Esophagus mucosa (tissue), 1 donor: ENCODE results near the gene MCCC1. TPM values are rescaled to one million over a fixed set of nuclear protein-coding genes. Genes with fewer than 3 reads are reported as not detected.
"Not testable (repeated sequence)": the region's sequence is repeated elsewhere in the genome, so short reads cannot be mapped to it uniquely, and the experiment has no call there.

ENCODE experiments used
- ATAC-seq: fragments of 200-7000 bp; cut with Tn5 transposase; one replicate; pipeline ENCODE4 v1.9.1; 2020
- total RNA-seq: library from RNA; stranded (reverse); gene quantifications from one replicate; pipeline ENCODE4 v1.2.4, GENCODE V29; 2023
- donor health status: DM: yes; HTN: yes; CAD: no.

Gene MCCC1
- total RNA-seq, 1 donor from 2014 or later: 29.0 TPM

GRCh38 chr3:183044547-183045229, 54.6 kb downstream of the MCCC1 start:
- no peak for ATAC-seq

- no peak for ATAC-seq
Measured at GRCh38 chr3:183038757-183039156, 60.5 kb downstream of the MCCC1 start.

- ATAC-seq: no peak
Measured at GRCh38 chr3:183038221-183038620, 61.1 kb downstream of the MCCC1 start.

GRCh38 chr3:183033746-183034145, 65.5 kb downstream of the MCCC1 start:
- ATAC-seq: no peak

GRCh38 chr3:183032880-183033555, 66.3 kb downstream of the MCCC1 start:
- ATAC-seq: no peak

GRCh38 chr3:183031826-183032225, 67.5 kb downstream of the MCCC1 start:
- ATAC-seq: no peak

- no peak for ATAC-seq
Measured at GRCh38 chr3:183028416-183028815, 70.9 kb downstream of the MCCC1 start.

- no peak for ATAC-seq
Measured at GRCh38 chr3:183027276-183027675, 72.0 kb downstream of the MCCC1 start.

GRCh38 chr3:183022936-183023516, 76.3 kb downstream of the MCCC1 start:
- ATAC-seq: no peak

GRCh38 chr3:183018421-183019192, 80.7 kb downstream of the MCCC1 start:
- no peak for ATAC-seq

GRCh38 chr3:183015185-183015584, 84.1 kb downstream of the MCCC1 start:
- no peak for ATAC-seq

GRCh38 chr3:183013856-183014255, 85.4 kb downstream of the MCCC1 start:
- no peak for ATAC-seq

GRCh38 chr3:183013074-183013473, 86.2 kb downstream of the MCCC1 start:
- ATAC-seq: no peak

- no peak for ATAC-seq
Measured at GRCh38 chr3:183008800-183009199, 90.5 kb downstream of the MCCC1 start.

GRCh38 chr3:183008303-183008702, 91.0 kb downstream of the MCCC1 start:
- no peak for ATAC-seq

GRCh38 chr3:183006396-183007002, 92.8 kb downstream of the MCCC1 start:
- no peak for ATAC-seq

- no peak for ATAC-seq
Measured at GRCh38 chr3:182999767-183000166, 99.5 kb downstream of the MCCC1 start.

- ATAC-seq: not testable (repeated sequence)
Measured at GRCh38 chr3:182993486-182994201, 105.7 kb downstream of the MCCC1 start.

GRCh38 chr3:182989566-182989965, 109.7 kb downstream of the MCCC1 start:
- peak; percentile 94 for ATAC-seq

GRCh38 chr3:182986021-182986420, 113.3 kb downstream of the MCCC1 start:
- ATAC-seq: no peak

- no peak for ATAC-seq
Measured at GRCh38 chr3:182983876-182984275, 115.4 kb downstream of the MCCC1 start.

GRCh38 chr3:182981038-182981380, 118.3 kb downstream of the MCCC1 start:
- peak; percentile 5 for ATAC-seq
